Spleen (tissue), 11 donors: ENCODE data around the gene FBXW8. TPM values are rescaled to one million over a fixed set of nuclear protein-coding genes. Genes with fewer than 3 reads are reported as not detected.
A peak's percentile ranks its signal among the peaks of the same experiment; 100 is the strongest.

ENCODE experiments used
- DNase-seq: peaks from one replicate; pipeline ENCODE4 v3.0.0-alpha.2; 2020
- H3K27ac ChIP-seq, 8 donors: fragments of 200-600 bp; sonication (generic) in 7 of 8; 1 replicate in 4 of 8; 2 replicates in 4 of 8; pipeline versions ENCODE4 v1.5.0 to v1.8.0; 2016 to 2021; ENCODE audit warnings: inconsistent platforms in 4 of 8, mild to moderate bottlenecking in 4 of 8, moderate library complexity in 1 of 8
- H3K27me3 ChIP-seq, 7 donors: fragments of 200-600 bp; sonication (generic) in 6 of 7; replicated peaks in 1 of 7; 1 replicate in 4 of 7; 2 replicates in 3 of 7; pipeline versions ENCODE4 v1.5.0 to v1.8.0; 2016 to 2021; ENCODE audit warnings: inconsistent platforms in 3 of 7, mild to moderate bottlenecking in 1 of 7
- H3K36me3 ChIP-seq, 6 donors: fragments of 200-600 bp; sonication (generic) in 5 of 6; 1 replicate in 4 of 6; 2 replicates in 2 of 6; pipeline versions ENCODE4 v1.5.0 to v1.8.0; 2016 to 2021; ENCODE audit warnings: inconsistent platforms in 2 of 6
- H3K4me1 ChIP-seq, 6 donors: fragments of 200-600 bp; sonication (generic) in 5 of 6; 1 replicate in 3 of 6; 2 replicates in 3 of 6; pipeline versions ENCODE4 v1.5.0 to v1.8.0; 2016 to 2021; ENCODE audit warnings: inconsistent platforms in 3 of 6
- H3K4me3 ChIP-seq, 8 donors: fragments of 200-600 bp; sonication (generic) in 7 of 8; 1 replicate in 4 of 8; 2 replicates in 4 of 8; pipeline versions ENCODE4 v1.5.0 to v1.8.0; 2016 to 2021; ENCODE audit warnings: inconsistent platforms in 4 of 8, mild to moderate bottlenecking in 4 of 8, moderate library complexity in 2 of 8
- H3K9me3 ChIP-seq, 8 donors: fragments of 200-600 bp; sonication (generic) in 7 of 8; 1 replicate in 4 of 8; 2 replicates in 4 of 8; pipeline versions ENCODE4 v1.5.0 to v1.8.0; 2016 to 2021; ENCODE audit warnings: inconsistent platforms in 4 of 8
- POLR2A ChIP-seq, 3 donors: fragments of 450-650 bp; IDR thresholded peaks; one replicate each; pipeline ENCODE4 v1.5.1; 2017; ENCODE audit warnings: antibody characterized with exemption in 3 of 3, mild to moderate bottlenecking in 1 of 3
- POLR2AphosphoS5 ChIP-seq, 3 donors: sonication (generic); formaldehyde crosslinking; IDR thresholded peaks; one replicate each; pipeline ENCODE4 v1.5.1; 2017; ENCODE audit warnings: antibody characterized with exemption in 3 of 3
- WGBS, 5 donors: extraction: QIAGEN DNeasy Blood & Tissue Kit in 3 of 5; methylation state at CpG; one replicate each; pipeline versions ENCODE4 v1.1.5 to v1.1.7; 2013 to 2018; 5-methylcytosine and 5-hydroxymethylcytosine counted together
- intact Hi-C: fragments of 100-400 bp; cut with DNase I; formaldehyde crosslinking; loops from one replicate; pipeline ENCODE4 v1.15.0; 2023; ENCODE audit warnings: low total_unique reads
- polyA plus RNA-seq, 3 donors: library from polyadenylated mRNA; stranded (reverse); fragments of 200-250 nt; gene quantifications; one replicate each; pipeline ENCODE4 v1.2.1, GENCODE V29; 2013
- total RNA-seq, 7 donors: library from RNA; depleted of rRNA in 3 of 7; stranded (reverse); fragments of >200 nt in 3 of 7; fragmentation: NEBNext Ultra II Directional in 4 of 7; extraction: Animal tissue kit (Norgen Biotek cat#: 25700) in 4 of 7; gene quantifications; one replicate each; pipeline versions ENCODE4 v1.1.0 to v1.2.1, GENCODE V29; 2016 to 2021
- TF ChIP-seq, protein P1 (sequence below), 11 experiments: fragments of 200-600 bp in 7 of 11; fragments of 450-650 bp in 4 of 11; sonication (generic) in 4 of 11; IDR thresholded peaks in 8 of 11; conservative IDR thresholded peaks in 3 of 11; 1 replicate in 7 of 11; 2 replicates in 4 of 11; pipeline versions ENCODE4 v1.4.0 to v1.8.0; 2016 to 2021; ENCODE audit warnings: antibody characterized with exemption in 11 of 11, inconsistent platforms in 4 of 11, mild to moderate bottlenecking in 1 of 11
- donor health status: healthy with polysubstance abuse.
- donor health status: DM: no; HTN: no; CAD: no; lungs with moderate emphysema.
- donor health status: DM: no; HTN: no; CAD: no.
- donor health status: Bipolar disorder and iron deficiency.
- donor health status: healthy.
- donor health status: DM: no; HTN: no; CAD: no.
- donor health status: DM: yes; HTN: yes; CAD: no.

FBXW8 gene
- total and polyA plus RNA-seq, 10 donors: 2.2 to 17.3 (median 11.8) TPM

DNA sequence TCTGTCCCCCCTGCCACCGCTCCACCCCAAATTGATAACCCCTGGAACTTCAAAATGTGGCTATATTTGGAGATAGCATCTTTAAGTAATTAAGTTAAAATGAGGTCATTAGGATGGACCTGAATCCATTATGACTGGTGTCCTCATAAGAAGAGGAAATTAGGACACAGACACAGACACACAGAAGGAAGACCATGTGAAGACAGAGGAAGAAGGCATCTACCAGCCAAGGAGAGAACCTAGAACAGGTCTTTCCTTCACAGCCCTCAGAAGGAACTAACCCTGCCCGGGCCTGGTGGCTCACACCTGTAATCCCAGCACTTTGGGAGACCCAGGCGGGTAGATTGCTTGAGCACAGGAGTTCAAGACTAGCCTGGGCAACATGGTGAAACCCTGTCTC is 25.9 kb upstream of the FBXW8 start:
- H3K4me1 ChIP-seq: peaks cover 10 to 35% (median 25%) of the 10 kb centered on the region in 6 donors
- H3K27me3 ChIP-seq: peaks cover 0 to 64% (median 35%) of the 10 kb centered on the region in 7 donors
- intact Hi-C loops: no loop called here
- DNase-seq: peak; percentile 23
- no peaks in the 10 kb centered on the region for H3K9me3 ChIP-seq
- no peaks in the 10 kb centered on the region for H3K36me3 ChIP-seq
- WGBS, 5 donors: 63 to 92% (median 79%) methylated on average over 3 of the region's 3 CpGs
- H3K4me3 ChIP-seq: no peak overlapping the region
- peak overlapping the region in 2 of 8 donors; percentile 30 to 70 for H3K27ac ChIP-seq
- no peak for TF ChIP-seq POLR2AphosphoS5 (IDR thresholded peaks at IDR 0.05)
- TF ChIP-seq POLR2A (IDR thresholded peaks at IDR 0.05): no peak
- TF ChIP-seq, protein P1, sequence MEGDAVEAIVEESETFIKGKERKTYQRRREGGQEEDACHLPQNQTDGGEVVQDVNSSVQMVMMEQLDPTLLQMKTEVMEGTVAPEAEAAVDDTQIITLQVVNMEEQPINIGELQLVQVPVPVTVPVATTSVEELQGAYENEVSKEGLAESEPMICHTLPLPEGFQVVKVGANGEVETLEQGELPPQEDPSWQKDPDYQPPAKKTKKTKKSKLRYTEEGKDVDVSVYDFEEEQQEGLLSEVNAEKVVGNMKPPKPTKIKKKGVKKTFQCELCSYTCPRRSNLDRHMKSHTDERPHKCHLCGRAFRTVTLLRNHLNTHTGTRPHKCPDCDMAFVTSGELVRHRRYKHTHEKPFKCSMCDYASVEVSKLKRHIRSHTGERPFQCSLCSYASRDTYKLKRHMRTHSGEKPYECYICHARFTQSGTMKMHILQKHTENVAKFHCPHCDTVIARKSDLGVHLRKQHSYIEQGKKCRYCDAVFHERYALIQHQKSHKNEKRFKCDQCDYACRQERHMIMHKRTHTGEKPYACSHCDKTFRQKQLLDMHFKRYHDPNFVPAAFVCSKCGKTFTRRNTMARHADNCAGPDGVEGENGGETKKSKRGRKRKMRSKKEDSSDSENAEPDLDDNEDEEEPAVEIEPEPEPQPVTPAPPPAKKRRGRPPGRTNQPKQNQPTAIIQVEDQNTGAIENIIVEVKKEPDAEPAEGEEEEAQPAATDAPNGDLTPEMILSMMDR (IDR thresholded peaks at IDR 0.05 in 8 of 11, conservative IDR thresholded peaks at IDR 0.05 in 3 of 11): no peak

DNA sequence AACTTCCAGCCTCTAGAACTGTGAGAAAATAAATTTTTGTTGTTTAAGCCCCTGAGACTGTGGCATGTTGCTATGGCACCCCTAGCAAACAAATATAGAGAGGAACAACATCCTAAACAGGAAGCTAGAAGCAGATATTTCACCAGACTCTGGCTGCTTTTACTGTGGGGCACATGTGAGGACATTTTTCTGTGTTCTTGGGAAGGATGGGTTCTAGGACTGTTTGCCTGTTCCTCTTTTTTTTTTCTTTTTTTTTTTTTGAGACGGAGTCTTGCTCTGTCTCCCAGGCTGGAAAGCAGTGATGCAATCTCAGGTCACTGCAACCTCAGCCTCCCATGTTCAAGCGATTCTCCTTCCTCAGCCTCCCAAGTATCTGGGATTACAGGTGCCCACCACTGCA is 25.3 kb upstream of the FBXW8 start:
- DNase-seq: no peak
- Histone ChIP-seq H3K4me1 (peaks cover 10 to 29% (median 19%) of the 10 kb centered on the region in 6 donors), H3K9me3 (peaks cover 0 to 5% (median 2%) of the 10 kb centered on the region in 8 donors), H3K27me3 (peaks cover 0 to 58% (median 29%) of the 10 kb centered on the region in 7 donors), H3K36me3 (no peaks in the 10 kb centered on the region), H3K4me3 (no peak overlapping the region), H3K27ac (peak overlapping the region in 1 of 8 donors; percentile 70)
- WGBS, 5 donors: 40 to 75% (median 51%) methylated on average over 2 of the region's 2 CpGs
- TF ChIP-seq POLR2AphosphoS5 (IDR thresholded peaks at IDR 0.05) (no peak), POLR2A (IDR thresholded peaks at IDR 0.05) (no peak)
- TF ChIP-seq, protein P1 (IDR thresholded peaks at IDR 0.05 in 8 of 11, conservative IDR thresholded peaks at IDR 0.05 in 3 of 11): no peak
- intact Hi-C loops: no loop called here

DNA sequence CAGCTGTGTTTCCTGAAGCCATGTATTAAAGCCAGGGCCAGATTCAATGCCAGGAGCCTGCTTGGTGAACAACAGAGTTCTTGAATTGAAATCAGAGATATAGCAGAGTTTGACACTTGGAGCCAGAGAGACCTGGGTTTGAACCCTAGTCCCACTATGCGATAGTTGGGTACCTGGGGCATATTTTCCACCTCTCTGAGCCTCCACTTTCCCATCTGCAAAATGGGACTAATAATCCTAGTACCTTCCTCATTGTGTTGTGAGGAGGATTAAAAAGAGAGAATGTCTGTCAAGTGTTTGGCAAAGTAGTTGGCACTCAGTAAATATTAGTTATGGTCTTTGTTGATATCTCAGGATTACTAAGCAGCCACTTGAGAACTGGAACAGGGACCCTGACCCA is 23.5 kb upstream of the FBXW8 start:
- H3K27me3 ChIP-seq: peaks cover 0 to 40% (median 15%) of the 10 kb centered on the region in 7 donors
- peaks cover 0 to 5% (median 2%) of the 10 kb centered on the region in 8 donors for H3K9me3 ChIP-seq
- intact Hi-C loops: no loop called here
- DNase-seq: no peak
- peaks cover 0 to 13% (median 4%) of the 10 kb centered on the region in 6 donors for H3K4me1 ChIP-seq
- H3K27ac ChIP-seq: no peak overlapping the region
- no peaks in the 10 kb centered on the region for H3K36me3 ChIP-seq
- H3K4me3 ChIP-seq: no peak overlapping the region
- 79 to 98% (median 93%) methylated on average over 1 of the region's 1 CpG for WGBS, 5 donors
- TF ChIP-seq, protein P1 (IDR thresholded peaks at IDR 0.05 in 8 of 11, conservative IDR thresholded peaks at IDR 0.05 in 3 of 11): no peak
- TF ChIP-seq POLR2A (IDR thresholded peaks at IDR 0.05): no peak

DNA sequence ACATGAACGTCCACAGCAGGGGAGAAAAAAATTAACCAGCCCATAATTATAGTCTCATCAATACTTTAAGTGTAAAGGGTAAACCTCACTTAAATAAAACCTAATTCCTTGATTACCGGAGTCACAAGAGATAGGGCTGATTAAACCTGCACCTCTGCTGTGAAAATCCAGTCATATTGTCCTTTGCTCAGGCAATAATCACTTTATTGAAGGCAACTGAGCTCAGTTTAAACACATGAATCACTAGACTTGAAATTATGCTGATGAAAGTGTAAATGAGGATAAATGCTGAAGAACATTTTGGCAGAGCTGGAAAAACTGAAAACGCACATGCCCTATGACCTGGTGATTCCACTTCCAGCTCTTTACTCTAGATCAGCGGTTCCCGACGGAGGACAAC is 22.9 kb upstream of the FBXW8 start:
- intact Hi-C loops: no loop called here
- no peak for DNase-seq
- Histone ChIP-seq H3K4me1 (peaks cover 0 to 6% (median 0%) of the 10 kb centered on the region in 6 donors), H3K27me3 (peaks cover 0 to 34% (median 9%) of the 10 kb centered on the region in 7 donors), H3K4me3 (no peak overlapping the region), H3K36me3 (no peaks in the 10 kb centered on the region), H3K27ac (no peak overlapping the region), H3K9me3 (peaks cover 0 to 5% (median 2%) of the 10 kb centered on the region in 8 donors)
- WGBS, 5 donors: 69 to 83% (median 78%) methylated on average over 6 of the region's 6 CpGs
- TF ChIP-seq POLR2A (IDR thresholded peaks at IDR 0.05): no peak
- TF ChIP-seq, protein P1 (IDR thresholded peaks at IDR 0.05 in 8 of 11, conservative IDR thresholded peaks at IDR 0.05 in 3 of 11): no peak
- TF ChIP-seq POLR2AphosphoS5 (IDR thresholded peaks at IDR 0.05): no peak
